Chondrocyte (in vitro differentiated cells): ENCODE measurements around the gene COL7A1. TPM values are rescaled to one million over a fixed set of nuclear protein-coding genes. Genes with fewer than 3 reads are reported as not detected.

Experiments used
- DNase-seq: peaks from one replicate; pipeline ENCODE4 v3.0.0; 2021; ENCODE audit warnings: mixed read lengths, low spot score
- H3K27ac Mint-ChIP-seq: one replicate; pipeline ENCODE4 v1.8.0; 2021; ENCODE audit warnings: mild to moderate bottlenecking, moderate library complexity, mixed read lengths; ENCODE audit not compliant: unreplicated experiment
- H3K27me3 Mint-ChIP-seq: 2 replicates; pipeline ENCODE4 v1.8.0; 2021; ENCODE audit warnings: low read depth, mixed read lengths
- H3K36me3 Mint-ChIP-seq: 2 replicates; pipeline ENCODE4 v1.8.0; 2021; ENCODE audit warnings: low read depth, mixed read lengths
- H3K4me1 Mint-ChIP-seq: 2 replicates; pipeline ENCODE4 v1.8.0; 2021; ENCODE audit warnings: low read depth, mild to moderate bottlenecking, mixed read lengths
- H3K4me3 Mint-ChIP-seq: one replicate; pipeline ENCODE4 v1.8.0; 2021; ENCODE audit warnings: mild to moderate bottlenecking, moderate library complexity, mixed read lengths; ENCODE audit not compliant: unreplicated experiment
- H3K9me3 Mint-ChIP-seq: 2 replicates; pipeline ENCODE4 v1.8.0; 2021; ENCODE audit warnings: low read depth, mixed read lengths
- total RNA-seq: library from RNA; stranded (reverse); gene quantifications from 3 replicates; pipeline ENCODE4 v1.2.1, GENCODE V29; 2021
- TF ChIP-seq, protein P1 (sequence below): fragments of 200-600 bp; sonication (generic); IDR thresholded peaks from 2 replicates; pipeline ENCODE4 v1.5.0; 2021; ENCODE audit warnings: antibody characterized with exemption, mild to moderate bottlenecking, moderate library complexity

The COL7A1 gene
- total RNA-seq, 1 donor from 2014 or later: 36.6 TPM

DNA sequence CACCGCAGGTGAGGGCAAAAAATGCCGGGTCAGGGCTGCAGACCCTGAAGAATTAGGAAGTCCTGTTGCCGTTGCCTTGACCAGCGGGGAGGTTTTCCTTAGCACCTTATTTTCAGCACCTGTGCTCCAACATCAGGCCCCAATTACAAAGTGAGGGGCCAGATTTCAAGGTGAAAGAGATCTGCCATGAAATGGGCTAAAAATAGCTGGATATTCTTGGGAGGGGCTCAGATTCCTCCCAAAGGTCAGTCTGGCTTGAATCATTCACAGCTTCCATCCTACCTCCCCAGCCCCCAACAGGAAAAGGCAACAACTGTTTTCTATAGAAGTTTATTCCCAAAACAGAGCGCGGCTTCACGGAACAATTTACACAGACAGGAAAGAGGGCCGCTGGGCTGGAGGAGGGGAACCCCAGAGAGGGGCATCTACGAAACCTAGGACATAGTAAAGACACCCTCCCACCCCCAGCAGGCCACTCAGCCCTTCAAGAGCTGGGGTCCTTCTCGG, 41.1 kb upstream of the COL7A1 start:
- no peak for DNase-seq
- TF ChIP-seq, protein P1, sequence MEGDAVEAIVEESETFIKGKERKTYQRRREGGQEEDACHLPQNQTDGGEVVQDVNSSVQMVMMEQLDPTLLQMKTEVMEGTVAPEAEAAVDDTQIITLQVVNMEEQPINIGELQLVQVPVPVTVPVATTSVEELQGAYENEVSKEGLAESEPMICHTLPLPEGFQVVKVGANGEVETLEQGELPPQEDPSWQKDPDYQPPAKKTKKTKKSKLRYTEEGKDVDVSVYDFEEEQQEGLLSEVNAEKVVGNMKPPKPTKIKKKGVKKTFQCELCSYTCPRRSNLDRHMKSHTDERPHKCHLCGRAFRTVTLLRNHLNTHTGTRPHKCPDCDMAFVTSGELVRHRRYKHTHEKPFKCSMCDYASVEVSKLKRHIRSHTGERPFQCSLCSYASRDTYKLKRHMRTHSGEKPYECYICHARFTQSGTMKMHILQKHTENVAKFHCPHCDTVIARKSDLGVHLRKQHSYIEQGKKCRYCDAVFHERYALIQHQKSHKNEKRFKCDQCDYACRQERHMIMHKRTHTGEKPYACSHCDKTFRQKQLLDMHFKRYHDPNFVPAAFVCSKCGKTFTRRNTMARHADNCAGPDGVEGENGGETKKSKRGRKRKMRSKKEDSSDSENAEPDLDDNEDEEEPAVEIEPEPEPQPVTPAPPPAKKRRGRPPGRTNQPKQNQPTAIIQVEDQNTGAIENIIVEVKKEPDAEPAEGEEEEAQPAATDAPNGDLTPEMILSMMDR: no peak
- no peaks in the 10 kb centered on the region for H3K27me3 Mint-ChIP-seq
- peak overlapping the region; percentile 90 for H3K4me3 Mint-ChIP-seq
- H3K27ac Mint-ChIP-seq: peak overlapping the region; percentile 89
- H3K4me1 Mint-ChIP-seq: peaks cover 35% of the 10 kb centered on the region
- H3K36me3 Mint-ChIP-seq: peaks cover 13% of the 10 kb centered on the region
- no peaks in the 10 kb centered on the region for H3K9me3 Mint-ChIP-seq

GRCh38 chr3:48635222-48636021, 40.3 kb upstream of the COL7A1 start, which contains the start of gene SLC26A6:
Gene SLC26A6 (minus strand): TSS chr3:48635461. CDS start chr3:48635393, 68 bp downstream.
- Mint-ChIP-seq H3K27ac (peak within 1 kb of the TSS; percentile 89), H3K9me3 (no peaks in the 10 kb centered on the region), H3K4me1 (peaks cover 35% of the 10 kb centered on the region), H3K27me3 (no peaks in the 10 kb centered on the region), H3K4me3 (peak within 1 kb of the TSS; percentile 90), H3K36me3 (peaks cover 14% of the 10 kb centered on the region)
- peak; percentile 99 for DNase-seq
- TF ChIP-seq, protein P1: peak; percentile 85

DNA sequence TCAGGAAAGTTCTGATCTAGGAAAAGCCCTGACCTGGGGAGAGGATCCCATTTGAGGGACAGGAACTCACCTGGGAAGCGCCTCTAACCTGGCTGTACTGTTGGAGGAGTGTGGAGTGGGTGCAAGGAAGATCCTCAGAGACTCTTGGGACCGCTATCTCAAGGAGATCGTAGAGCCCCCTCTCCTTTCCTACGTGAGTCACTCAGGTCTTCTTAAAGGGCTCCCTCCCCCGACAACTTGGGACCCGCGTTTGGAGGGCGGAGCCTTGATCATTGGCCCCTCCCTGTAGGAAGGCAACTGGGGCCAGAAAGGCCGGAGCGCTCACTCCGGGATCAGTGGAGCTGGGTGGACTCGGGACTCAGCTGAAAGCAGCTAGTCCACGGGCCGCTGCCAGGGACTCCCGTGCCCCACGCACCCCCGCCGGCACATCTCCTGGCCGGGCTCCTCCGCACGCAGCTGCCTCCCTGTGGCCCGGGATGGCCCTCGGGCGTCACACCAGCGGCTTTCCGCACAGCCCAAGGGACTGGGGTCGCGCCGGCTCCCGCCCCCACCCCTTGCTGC, 39.6 kb upstream of the COL7A1 start:
- Mint-ChIP-seq H3K27me3 (no peaks in the 10 kb centered on the region), H3K27ac (peak overlapping the region; percentile 45), H3K4me3 (peak overlapping the region; percentile 90), H3K4me1 (peaks cover 35% of the 10 kb centered on the region), H3K9me3 (no peaks in the 10 kb centered on the region), H3K36me3 (peaks cover 16% of the 10 kb centered on the region)
- no peak for DNase-seq
- TF ChIP-seq, protein P1: no peak

GRCh38 chr3:48633743-48634142, 38.6 kb upstream of the COL7A1 start:
- H3K36me3 Mint-ChIP-seq: peaks cover 20% of the 10 kb centered on the region
- TF ChIP-seq, protein P1: no peak
- peaks cover 38% of the 10 kb centered on the region for H3K4me1 Mint-ChIP-seq

DNA sequence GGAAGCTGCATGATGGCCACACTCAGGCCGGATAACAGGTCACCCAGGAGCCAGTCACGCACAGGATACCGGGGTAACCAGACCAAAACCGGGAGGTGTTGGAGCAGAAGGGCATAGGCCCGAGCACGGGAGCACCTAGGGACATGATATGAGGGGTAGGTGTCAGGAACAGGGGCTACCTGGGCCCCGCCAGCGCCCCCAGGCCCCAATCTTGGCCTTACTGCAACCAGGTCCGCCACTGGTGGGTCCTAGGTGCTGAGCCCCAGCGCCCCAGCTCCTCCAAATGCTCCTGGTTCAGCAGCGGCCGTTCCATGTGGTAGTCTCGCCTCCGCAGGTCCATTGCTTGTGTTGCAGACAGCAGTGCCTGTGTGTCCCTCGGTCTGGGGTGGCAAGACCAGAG, 38.1 kb upstream of the COL7A1 start:
- TF ChIP-seq, protein P1: no peak
- Mint-ChIP-seq H3K27me3 (no peaks in the 10 kb centered on the region), H3K27ac (no peak overlapping the region), H3K9me3 (no peaks in the 10 kb centered on the region), H3K4me1 (peaks cover 38% of the 10 kb centered on the region), H3K36me3 (peaks cover 20% of the 10 kb centered on the region), H3K4me3 (peak overlapping the region; percentile 90)
- DNase-seq: no peak

More at GRCh38 chr3:48633743-48634142, 38.6 kb upstream of the COL7A1 start:
- H3K4me3 Mint-ChIP-seq: peak overlapping the region; percentile 90
- peak overlapping the region; percentile 17 for H3K27ac Mint-ChIP-seq
- DNase-seq: no peak
- H3K9me3 Mint-ChIP-seq: no peaks in the 10 kb centered on the region
- no peaks in the 10 kb centered on the region for H3K27me3 Mint-ChIP-seq
